ENCODE data around the gene BCL2A1.
"Not testable (repeated sequence)": the region's sequence is repeated elsewhere in the genome, so short reads cannot be mapped to it uniquely, and the experiment has no call there.

The BCL2A1 gene

DNA sequence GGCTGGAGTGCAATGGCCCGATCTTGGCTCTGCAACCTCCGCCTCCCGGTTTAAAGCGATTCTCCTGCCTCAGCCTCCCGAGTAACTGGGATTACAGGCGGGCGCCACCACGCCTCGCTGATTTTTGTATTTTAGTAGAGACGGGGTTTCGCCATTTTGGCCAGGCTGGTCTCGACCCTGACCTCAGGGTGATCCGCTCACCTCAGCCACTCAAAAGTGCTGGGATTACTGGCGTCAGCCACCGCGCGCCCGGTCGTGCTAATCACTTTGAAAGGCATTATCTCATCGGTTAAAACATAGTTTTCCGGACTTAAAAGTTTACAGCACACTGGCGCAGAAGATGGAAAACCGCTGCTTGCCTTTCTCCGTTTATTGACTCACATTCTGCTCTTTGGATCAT is 46.6 kb downstream of the BCL2A1 start:
- no peak for DNase-seq (ENCODE audit: low read depth in 2 of 2, low spot score in 1 of 2)

DNA sequence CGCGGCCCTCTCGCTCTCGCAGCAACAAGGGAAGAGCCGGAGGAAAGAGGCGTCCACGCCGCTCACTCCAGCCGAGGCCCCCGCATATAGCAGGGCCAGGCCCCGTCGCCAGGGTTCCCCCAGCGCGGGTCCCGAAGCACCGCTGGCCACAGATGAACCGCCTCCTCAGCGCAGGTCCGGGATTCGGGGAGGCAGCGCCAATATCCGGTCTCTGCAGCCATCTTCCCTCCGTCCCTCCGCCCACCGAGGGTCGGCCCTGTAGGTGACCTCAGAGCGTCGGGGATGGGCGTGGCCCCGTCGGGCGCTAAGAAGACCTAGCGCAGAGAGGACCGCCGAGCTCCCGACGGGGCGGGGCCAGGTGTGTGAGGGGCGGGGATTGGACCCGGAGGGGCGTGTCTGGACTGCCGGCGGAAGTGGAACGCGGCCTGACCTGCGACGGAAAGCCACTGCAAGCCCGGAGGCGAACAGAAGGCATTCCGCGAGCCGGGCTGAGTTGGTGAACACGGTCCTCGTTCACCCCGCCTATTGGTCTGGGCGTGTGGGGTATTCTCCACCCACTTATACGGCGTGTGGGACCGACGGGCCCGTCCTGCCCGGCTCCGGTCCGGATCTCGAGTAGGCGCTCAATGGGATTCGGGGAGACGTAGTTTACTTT is 47.4 kb downstream of the BCL2A1 start:
- DNase-seq (ENCODE audit: low read depth in 2 of 2, low spot score in 1 of 2) = peak; percentile 96 to 97

DNA sequence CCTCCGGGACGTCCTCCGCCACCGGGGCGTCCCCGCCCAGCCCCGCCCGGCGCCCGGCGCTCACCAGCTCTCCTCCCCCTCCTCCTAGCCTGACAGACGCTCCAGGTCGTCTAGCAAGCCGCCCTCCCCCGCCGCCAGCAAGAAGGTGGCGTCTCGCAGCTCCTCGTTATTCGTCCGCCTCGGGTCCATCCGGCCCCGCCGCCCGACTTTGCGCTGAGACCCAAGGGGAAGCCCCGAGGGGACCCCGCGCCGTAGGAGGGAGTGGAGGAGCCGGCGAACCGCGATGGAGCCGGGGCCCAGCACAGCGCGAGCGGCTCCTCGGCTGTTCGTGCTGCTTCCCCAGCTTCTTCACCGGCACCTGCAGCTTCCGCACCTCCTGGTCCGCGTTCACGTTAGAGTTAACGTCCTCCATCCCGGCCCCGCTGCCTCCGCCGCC is 47.9 kb downstream of the BCL2A1 start:
- peak; percentile 28 to 58 for DNase-seq (ENCODE audit: low read depth in 2 of 2, low spot score in 1 of 2)

- DNase-seq (ENCODE audit: low read depth in 2 of 2, low spot score in 1 of 2) = no peak
These were observed 48.4 kb downstream of the BCL2A1 start for GRCh38 chr15:79922512-79923078.

- DNase-seq (ENCODE audit: low read depth in 2 of 2, low spot score in 1 of 2) = no peak
These were observed 51.1 kb downstream of the BCL2A1 start for GRCh38 chr15:79919749-79920511.

DNA sequence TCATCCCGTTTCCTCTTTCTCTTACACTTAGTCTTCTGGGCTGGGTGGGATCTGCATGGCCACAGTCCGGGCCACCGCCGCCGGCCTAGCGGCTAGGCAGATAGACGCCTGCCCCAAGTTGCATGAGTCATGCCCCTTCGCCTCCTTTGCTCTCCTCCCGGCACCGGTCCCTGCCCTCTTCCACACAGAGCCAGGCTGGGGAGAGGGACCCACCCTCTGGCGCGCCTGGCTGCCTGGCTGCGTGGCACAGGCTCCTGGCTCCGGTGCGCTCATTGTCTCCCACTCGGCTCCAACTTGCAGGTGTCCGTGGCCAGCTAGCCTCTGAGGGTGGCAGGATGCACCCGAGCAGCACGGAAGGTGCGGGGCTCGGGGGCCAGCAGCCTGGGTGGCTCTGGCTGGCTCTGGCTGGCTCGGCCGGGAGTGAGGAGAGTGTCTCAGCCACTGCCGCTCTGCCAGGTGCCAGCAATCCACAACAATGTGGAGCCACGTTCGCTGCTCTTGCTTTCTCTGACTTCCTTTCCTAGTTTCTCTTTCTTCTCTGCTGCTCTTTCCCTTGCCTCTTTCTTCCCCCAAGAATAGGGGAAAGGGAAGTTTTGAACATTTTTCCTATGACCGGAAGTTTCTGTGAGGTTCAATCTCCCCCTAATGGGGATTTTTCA is 51.8 kb downstream of the BCL2A1 start:
- no peak for DNase-seq (ENCODE audit: low read depth in 2 of 2, low spot score in 1 of 2)

DNA sequence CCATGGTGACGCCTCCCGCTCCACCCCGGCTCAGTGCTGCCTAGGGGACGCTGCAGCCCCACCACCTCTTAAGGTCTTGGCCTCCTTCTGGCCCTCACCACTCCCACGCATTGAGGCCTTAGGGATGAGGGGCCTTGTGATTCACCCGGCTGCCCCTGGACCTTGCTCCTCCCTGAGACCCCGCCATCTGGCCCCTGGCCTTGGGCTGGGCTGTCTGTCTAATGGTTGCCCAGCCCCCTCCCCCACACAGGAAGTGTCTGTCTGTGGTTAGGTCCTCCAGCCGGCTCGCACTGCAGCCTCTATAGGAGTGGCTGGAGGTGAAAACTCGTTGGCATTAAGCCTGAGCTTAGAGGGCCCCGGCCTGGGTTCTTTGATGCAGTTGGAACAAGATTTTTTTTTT is 52.7 kb downstream of the BCL2A1 start:
- DNase-seq (ENCODE audit: low read depth in 2 of 2, low spot score in 1 of 2) = no peak

DNA sequence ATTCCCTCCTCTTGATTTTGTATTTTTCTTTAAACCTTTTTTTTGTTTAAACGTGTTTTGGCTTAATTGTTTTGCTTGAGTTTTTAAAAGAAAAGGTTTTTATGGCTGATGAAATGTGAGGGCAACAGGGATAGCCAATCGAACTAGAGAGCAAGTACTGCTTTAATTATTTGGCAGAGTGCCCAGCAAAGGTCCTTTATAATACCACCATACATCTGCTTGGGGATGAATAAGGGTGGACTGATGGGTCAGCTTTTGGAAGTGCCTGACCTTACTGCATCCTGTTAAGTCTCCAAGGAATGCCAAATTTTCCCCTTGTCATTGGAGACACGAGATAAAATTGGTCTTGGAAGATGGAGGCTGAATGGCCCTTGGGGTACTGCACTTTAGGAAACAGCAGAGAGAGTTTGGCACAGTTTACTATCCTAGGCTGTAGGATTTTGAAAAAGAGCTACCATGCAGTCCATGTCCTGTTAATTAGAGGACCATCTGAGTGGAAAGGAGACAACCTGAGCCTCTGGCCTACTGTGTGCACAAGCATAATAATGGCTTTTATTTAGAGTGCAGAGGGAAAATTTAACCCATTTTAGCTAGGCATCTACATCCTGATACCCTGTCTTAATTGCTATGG is 54.4 kb downstream of the BCL2A1 start:
- no peak for DNase-seq (ENCODE audit: low read depth in 2 of 2, low spot score in 1 of 2)

DNA sequence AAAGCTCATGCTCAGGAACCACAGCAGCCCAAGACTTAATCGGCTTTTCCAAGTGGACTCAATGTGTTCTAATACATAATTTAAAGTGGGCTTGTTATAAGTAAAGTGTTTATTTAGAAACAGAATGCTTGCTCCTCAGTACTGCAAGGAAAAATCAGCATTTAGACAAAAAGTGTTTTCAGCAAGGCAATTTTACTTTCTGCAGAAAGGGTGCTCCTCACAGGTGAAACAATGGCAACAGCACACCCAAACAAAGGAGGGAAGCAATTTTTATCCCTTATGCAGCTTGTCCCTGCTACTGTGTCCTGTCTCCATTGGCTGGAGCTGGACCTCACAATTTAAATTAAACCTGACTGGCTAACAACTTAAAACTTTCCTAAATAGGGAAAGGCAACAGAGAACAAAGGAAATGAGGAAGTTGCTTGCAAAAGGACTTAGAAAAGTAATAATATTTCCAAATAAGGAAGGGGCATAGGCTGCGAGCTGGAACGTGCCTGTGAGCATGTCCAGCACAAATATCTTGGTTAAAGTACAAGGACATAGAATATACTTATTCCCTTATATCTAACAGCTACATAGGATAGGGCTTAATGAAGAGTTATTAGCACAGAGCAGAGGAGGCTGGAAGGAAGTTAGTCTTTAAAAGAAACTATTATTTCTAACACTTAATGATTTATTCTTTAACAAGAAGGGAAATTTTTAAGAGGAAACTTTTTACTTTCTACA is 55.1 kb downstream of the BCL2A1 start:
- DNase-seq (ENCODE audit: low read depth in 2 of 2, low spot score in 1 of 2) = not testable (repeated sequence)

DNA sequence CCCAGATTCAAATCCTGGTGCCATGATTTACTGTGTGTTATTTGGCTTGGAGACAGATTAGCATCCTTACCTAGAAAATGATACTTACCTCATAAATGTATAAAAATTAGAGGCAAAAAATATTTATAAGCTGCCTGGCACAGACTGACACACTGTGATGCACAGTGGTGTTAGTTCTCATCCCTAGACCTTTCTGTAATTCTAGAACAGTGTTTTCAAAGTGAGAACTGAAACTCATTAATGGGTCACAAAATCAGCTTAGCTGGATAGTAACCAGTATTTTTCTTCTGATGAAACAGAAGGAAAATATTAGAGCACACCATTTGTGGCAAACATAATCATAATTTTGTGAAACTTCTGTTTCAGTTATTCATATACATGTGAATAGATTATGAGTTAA is 56.3 kb downstream of the BCL2A1 start:
- DNase-seq (ENCODE audit: low read depth in 2 of 2, low spot score in 1 of 2) = no peak
